H1 (cell line): ENCODE results near the gene MRPL45.

Source experiments
- CEBPB ChIP-seq: IDR thresholded peaks from 2 replicates; pipeline ENCODE4 v1.6.1; 2012; ENCODE audit warnings: low read depth, low read length
- CHD2 ChIP-seq: IDR thresholded peaks from 2 replicates; pipeline ENCODE4 v1.6.1; 2012; ENCODE audit warnings: low read length, improper control_type of control experiment
- CTCF ChIP-seq, 3 experiments: IDR thresholded peaks; 1 replicate in 2 of 3; 2 replicates in 1 of 3; pipeline versions ENCODE4 v1.5.1 to v1.6.1; 2011; ENCODE audit warnings: low read length in 3 of 3, mild to moderate bottlenecking in 3 of 3, inconsistent platforms in 2 of 3, low read depth in 1 of 3, moderate library complexity in 1 of 3; ENCODE audit not compliant: insufficient read depth in 1 of 3; ENCODE audit errors: control extremely low read depth in 1 of 3
- EGR1 ChIP-seq: IDR thresholded peaks from 2 replicates; pipeline ENCODE4 v1.6.1; 2011; ENCODE audit warnings: low read depth, low read length, borderline replicate concordance
- EZH2 ChIP-seq: fragments of 200-600 bp; sonication (generic); IDR thresholded peaks from 2 replicates; pipeline ENCODE4 v1.7.1; 2012; ENCODE audit warnings: low read depth, mild to moderate bottlenecking, moderate library complexity, low read length, inconsistent platforms; ENCODE audit not compliant: severe bottlenecking
- GABPA ChIP-seq: IDR thresholded peaks from 2 replicates; pipeline ENCODE4 v1.6.1; 2011; ENCODE audit warnings: mild to moderate bottlenecking, low read length, moderate library complexity, borderline replicate concordance; ENCODE audit not compliant: insufficient read depth
- GTF2F1 ChIP-seq: IDR thresholded peaks from 2 replicates; pipeline ENCODE4 v1.6.1; 2012; ENCODE audit warnings: low read depth, low read length, improper control_type of control experiment, borderline replicate concordance
- KDM4A ChIP-seq: IDR thresholded peaks from one replicate; pipeline ENCODE4 v1.7.1; 2012; ENCODE audit warnings: low read depth, mild to moderate bottlenecking, moderate library complexity, low read length, inconsistent platforms; ENCODE audit not compliant: severe bottlenecking
- TBP ChIP-seq: IDR thresholded peaks from 2 replicates; pipeline ENCODE4 v1.6.1; 2011; ENCODE audit warnings: low read depth, low read length, improper control_type of control experiment
- TEAD4 ChIP-seq: IDR thresholded peaks from 2 replicates; pipeline ENCODE4 v1.6.1; 2012; ENCODE audit warnings: low read depth, low read length, inconsistent platforms, mixed read lengths

GRCh38 chr17:38324141-38324697 is 27.3 kb downstream of the MRPL45 start:
- TF ChIP-seq KDM4A (no peak), CTCF (IDR thresholded peaks at IDR 0.05; ENCODE audit: control extremely low read depth in 1 of 3, insufficient read depth in 1 of 3, low read depth in 1 of 3, low read length in 3 of 3) (no peak), CHD2 (no peak), EZH2 (no peak), TEAD4 (no peak), TBP (no peak), GABPA (no peak), GTF2F1 (no peak), CEBPB (no peak), EGR1 (no peak)
